Panc1 (cell line): Measurements from ENCODE around the gene GAL3ST1. TPM values are rescaled to one million over a fixed set of nuclear protein-coding genes. Genes with fewer than 3 reads are reported as not detected.

ENCODE experiments used
- ATAC-seq: fragments of 200-7000 bp; cut with Tn5 transposase; 2 replicates; pipeline ENCODE4 v1.9.1; 2020; ENCODE audit warnings: mild to moderate bottlenecking, moderate library complexity
- BruUV-seq: library from RNA; stranded (reverse); fragments of 400-500 nt; replicated peaks from 2 replicates; lab custom pipeline; 2021; lab: Mats Ljungman, UMichigan
- CTCF ChIA-PET: fragments of 300-600 bp; sonication (Branson Sonifier 250); formaldehyde crosslinking; loops from one replicate; lab custom pipeline; 2022; ENCODE audit warnings: antibody characterized with exemption; lab: Charles Lee
- POLR2A ChIA-PET: fragments of 300-600 bp; sonication (Branson Sonifier 250); formaldehyde crosslinking; loops from one replicate; lab custom pipeline; 2022; ENCODE audit warnings: antibody characterized with exemption; lab: Charles Lee
- DNase-seq: peaks from one replicate; pipeline ENCODE4 v3.0.0-alpha.2; 2010; ENCODE audit warnings: low read depth, low spot score
- H3K27ac ChIP-seq: 2 replicates; pipeline ENCODE4 v1.5.1; 2011; ENCODE audit warnings: mild to moderate bottlenecking, low read length, inconsistent platforms
- H3K27me3 ChIP-seq: fragments of 200-500 bp; sonication (Bioruptor generic); 2 replicates; pipeline ENCODE4 v1.6.0; 2014; ENCODE audit warnings: low read length, inconsistent platforms; ENCODE audit not compliant: control insufficient read depth, insufficient read depth
- H3K36me3 ChIP-seq: fragments of 200-500 bp; sonication (Bioruptor generic); 2 replicates; pipeline ENCODE4 v1.5.1; 2014; ENCODE audit warnings: inconsistent platforms, mild to moderate bottlenecking, low read length, moderate library complexity; ENCODE audit not compliant: control insufficient read depth, insufficient read depth
- H3K4me1 ChIP-seq: 2 replicates; pipeline ENCODE4 v1.5.1; 2011; ENCODE audit warnings: inconsistent platforms, mild to moderate bottlenecking, low read length, moderate library complexity; ENCODE audit not compliant: control insufficient read depth, insufficient read depth
- H3K4me3 ChIP-seq, 2 experiments: 2 replicates each; pipeline ENCODE4 v1.5.1; 2011 to 2012; ENCODE audit warnings: low read depth in 2 of 2, low read length in 2 of 2, mild to moderate bottlenecking in 2 of 2, inconsistent platforms in 1 of 2, moderate library complexity in 1 of 2
- H3K9me3 ChIP-seq: fragments of 200-500 bp; sonication (Bioruptor generic); 2 replicates; pipeline ENCODE4 v1.5.1; 2014; ENCODE audit warnings: low read depth, mild to moderate bottlenecking, inconsistent platforms, low read length, moderate library complexity; ENCODE audit not compliant: control insufficient read depth, insufficient read depth
- POLR2AphosphoS5 ChIP-seq: IDR thresholded peaks from 2 replicates; pipeline ENCODE4 v1.6.1; 2012; ENCODE audit warnings: mild to moderate bottlenecking, low read depth, low read length, moderate library complexity
- SIN3A ChIP-seq: IDR thresholded peaks from 2 replicates; pipeline ENCODE4 v1.6.1; 2012; ENCODE audit warnings: low read depth, mild to moderate bottlenecking, low read length, moderate library complexity, borderline replicate concordance; ENCODE audit not compliant: insufficient read depth
- TCF7L2 ChIP-seq: IDR thresholded peaks from 2 replicates; pipeline ENCODE4 v1.6.1; 2011; ENCODE audit warnings: mild to moderate bottlenecking, low read depth, low read length, inconsistent platforms
- in situ Hi-C: cut with HindIII; loops from 2 replicates; pipeline ENCODE4 v1.10.0; 2016; ENCODE audit warnings: low sequenced_read_pairs, low pct_unique_long_range_greater_than_20kb
- intact Hi-C: fragments of 100-400 bp; cut with micrococcal nuclease; formaldehyde crosslinking; loops from one replicate; pipeline ENCODE4 v1.10.0; 2022; ENCODE audit not compliant: unreplicated experiment
- total RNA-seq: library from RNA; stranded (reverse); gene quantifications from one replicate; pipeline ENCODE4 v1.2.1, GENCODE V29; 2021; ENCODE audit not compliant: unreplicated experiment
- TF ChIP-seq, protein P1 (sequence below): fragments of 450-650 bp; IDR thresholded peaks from 2 replicates; pipeline ENCODE4 v1.5.1; 2017; ENCODE audit warnings: mild to moderate bottlenecking
- TF ChIP-seq, protein P2 (sequence below), 2 experiments: IDR thresholded peaks; 2 replicates each; pipeline ENCODE4 v1.6.1; 2011 to 2012; ENCODE audit warnings: low read depth in 2 of 2, control low read depth in 1 of 2, low read length in 1 of 2, mild to moderate bottlenecking in 1 of 2, moderate library complexity in 1 of 2; ENCODE audit not compliant: insufficient read depth in 1 of 2

The GAL3ST1 gene
- total RNA-seq, 1 experiment from 2014 or later = 1.1 TPM

DNA sequence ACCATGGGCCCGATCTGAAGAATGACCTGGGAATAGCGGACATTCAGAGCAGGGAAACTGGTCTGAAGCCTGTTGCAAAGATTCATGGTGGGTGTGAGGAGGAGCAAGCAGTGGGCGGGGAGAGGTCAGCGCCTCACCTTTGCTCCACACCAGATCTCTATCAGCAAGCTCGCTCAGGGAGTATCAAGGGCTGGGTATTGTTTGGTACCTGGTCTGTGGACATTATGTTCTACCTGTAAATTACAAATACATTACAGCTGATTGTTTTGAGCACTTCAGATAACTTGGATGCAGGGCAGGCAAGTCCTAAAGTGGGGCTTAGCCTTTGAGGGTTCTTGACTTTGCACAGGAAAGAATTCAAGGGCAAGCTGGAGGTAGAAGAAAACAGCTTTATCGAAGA, 58.2 kb downstream of the GAL3ST1 start:
- ChIA-PET CTCF (no interaction called here), POLR2A (interaction anchor here (0.5 kb wide), 1 partner anchor 11 kb away, joined by 10 read pairs; no protein-coding TSS in a partner anchor)
- ATAC-seq (no peak), DNase-seq (no peak)
- intact Hi-C loops = no loop called here
- TF ChIP-seq POLR2AphosphoS5 (no peak), SIN3A (no peak), TCF7L2 (no peak)
- TF ChIP-seq, protein P1, sequence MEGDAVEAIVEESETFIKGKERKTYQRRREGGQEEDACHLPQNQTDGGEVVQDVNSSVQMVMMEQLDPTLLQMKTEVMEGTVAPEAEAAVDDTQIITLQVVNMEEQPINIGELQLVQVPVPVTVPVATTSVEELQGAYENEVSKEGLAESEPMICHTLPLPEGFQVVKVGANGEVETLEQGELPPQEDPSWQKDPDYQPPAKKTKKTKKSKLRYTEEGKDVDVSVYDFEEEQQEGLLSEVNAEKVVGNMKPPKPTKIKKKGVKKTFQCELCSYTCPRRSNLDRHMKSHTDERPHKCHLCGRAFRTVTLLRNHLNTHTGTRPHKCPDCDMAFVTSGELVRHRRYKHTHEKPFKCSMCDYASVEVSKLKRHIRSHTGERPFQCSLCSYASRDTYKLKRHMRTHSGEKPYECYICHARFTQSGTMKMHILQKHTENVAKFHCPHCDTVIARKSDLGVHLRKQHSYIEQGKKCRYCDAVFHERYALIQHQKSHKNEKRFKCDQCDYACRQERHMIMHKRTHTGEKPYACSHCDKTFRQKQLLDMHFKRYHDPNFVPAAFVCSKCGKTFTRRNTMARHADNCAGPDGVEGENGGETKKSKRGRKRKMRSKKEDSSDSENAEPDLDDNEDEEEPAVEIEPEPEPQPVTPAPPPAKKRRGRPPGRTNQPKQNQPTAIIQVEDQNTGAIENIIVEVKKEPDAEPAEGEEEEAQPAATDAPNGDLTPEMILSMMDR = no peak
- TF ChIP-seq, protein P2, sequence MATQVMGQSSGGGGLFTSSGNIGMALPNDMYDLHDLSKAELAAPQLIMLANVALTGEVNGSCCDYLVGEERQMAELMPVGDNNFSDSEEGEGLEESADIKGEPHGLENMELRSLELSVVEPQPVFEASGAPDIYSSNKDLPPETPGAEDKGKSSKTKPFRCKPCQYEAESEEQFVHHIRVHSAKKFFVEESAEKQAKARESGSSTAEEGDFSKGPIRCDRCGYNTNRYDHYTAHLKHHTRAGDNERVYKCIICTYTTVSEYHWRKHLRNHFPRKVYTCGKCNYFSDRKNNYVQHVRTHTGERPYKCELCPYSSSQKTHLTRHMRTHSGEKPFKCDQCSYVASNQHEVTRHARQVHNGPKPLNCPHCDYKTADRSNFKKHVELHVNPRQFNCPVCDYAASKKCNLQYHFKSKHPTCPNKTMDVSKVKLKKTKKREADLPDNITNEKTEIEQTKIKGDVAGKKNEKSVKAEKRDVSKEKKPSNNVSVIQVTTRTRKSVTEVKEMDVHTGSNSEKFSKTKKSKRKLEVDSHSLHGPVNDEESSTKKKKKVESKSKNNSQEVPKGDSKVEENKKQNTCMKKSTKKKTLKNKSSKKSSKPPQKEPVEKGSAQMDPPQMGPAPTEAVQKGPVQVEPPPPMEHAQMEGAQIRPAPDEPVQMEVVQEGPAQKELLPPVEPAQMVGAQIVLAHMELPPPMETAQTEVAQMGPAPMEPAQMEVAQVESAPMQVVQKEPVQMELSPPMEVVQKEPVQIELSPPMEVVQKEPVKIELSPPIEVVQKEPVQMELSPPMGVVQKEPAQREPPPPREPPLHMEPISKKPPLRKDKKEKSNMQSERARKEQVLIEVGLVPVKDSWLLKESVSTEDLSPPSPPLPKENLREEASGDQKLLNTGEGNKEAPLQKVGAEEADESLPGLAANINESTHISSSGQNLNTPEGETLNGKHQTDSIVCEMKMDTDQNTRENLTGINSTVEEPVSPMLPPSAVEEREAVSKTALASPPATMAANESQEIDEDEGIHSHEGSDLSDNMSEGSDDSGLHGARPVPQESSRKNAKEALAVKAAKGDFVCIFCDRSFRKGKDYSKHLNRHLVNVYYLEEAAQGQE (IDR thresholded peaks at IDR 0.05; ENCODE audit: insufficient read depth in 1 of 2, low read depth in 2 of 2, low read length in 1 of 2) = no peak
- no TSS peak for BruUV-seq
- Histone ChIP-seq H3K4me3 (no peak overlapping the region), H3K36me3 (no peaks in the 10 kb centered on the region), H3K9me3 (no peaks in the 10 kb centered on the region), H3K4me1 (no peaks in the 10 kb centered on the region), H3K27ac (no peak overlapping the region), H3K27me3 (no peaks in the 10 kb centered on the region)
- in situ Hi-C loops = no loop called here

DNA sequence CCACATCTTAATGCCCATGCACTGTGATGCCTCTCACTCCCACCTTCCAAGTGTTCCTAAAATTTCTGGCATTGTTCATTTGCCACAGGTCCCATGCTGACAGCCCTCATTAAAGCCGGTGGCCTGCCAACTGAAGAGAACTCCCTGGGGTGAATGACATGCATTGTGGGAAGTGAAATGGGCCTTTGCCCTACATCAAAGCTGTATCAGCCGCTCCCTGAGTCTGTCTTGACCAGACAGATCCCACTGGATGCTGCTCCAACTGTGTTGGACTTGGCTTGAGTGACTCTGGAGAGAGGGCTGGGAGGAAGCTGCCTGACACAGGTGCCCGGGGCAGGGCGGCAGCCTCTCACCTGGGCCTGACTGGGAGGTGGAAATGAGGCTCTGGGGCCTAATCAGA, 60.2 kb downstream of the GAL3ST1 start:
- H3K27me3 ChIP-seq = no peaks in the 10 kb centered on the region
- no peaks in the 10 kb centered on the region for H3K9me3 ChIP-seq
- H3K4me1 ChIP-seq = no peaks in the 10 kb centered on the region
- no peak for ATAC-seq
- CTCF ChIA-PET = interaction anchor here (0.5 kb wide), 1 partner anchor 88 kb away, joined by 8 read pairs; no protein-coding TSS in a partner anchor
- TF ChIP-seq POLR2AphosphoS5 (no peak), SIN3A (no peak), TCF7L2 (no peak)
- TF ChIP-seq, protein P1 = no peak
- TF ChIP-seq, protein P2 (IDR thresholded peaks at IDR 0.05; ENCODE audit: insufficient read depth in 1 of 2, low read depth in 2 of 2, low read length in 1 of 2) = no peak
- DNase-seq = no peak
- intact Hi-C loops = no loop called here
- H3K36me3 ChIP-seq = no peaks in the 10 kb centered on the region
- H3K4me3 ChIP-seq = no peak overlapping the region
- POLR2A ChIA-PET = no interaction called here
- no TSS peak for BruUV-seq
- no peak overlapping the region for H3K27ac ChIP-seq
- in situ Hi-C loops = no loop called here
